Brain microvascular endothelial cell (primary cell): ENCODE measurements around the gene CASP2.

Experiments used
- DNase-seq: peaks from one replicate; pipeline ENCODE4 v3.0.0-alpha.2; 2020
- H3K27ac ChIP-seq: fragments of 250-450 bp; sonication (Bioruptor Pico); 2 replicates; pipeline ENCODE4 v1.5.1; 2020; ENCODE audit warnings: mild to moderate bottlenecking, moderate library complexity
- H3K27me3 ChIP-seq: fragments of 250-450 bp; sonication (Bioruptor Pico); replicated peaks from 2 replicates; pipeline ENCODE4 v1.5.1; 2020; ENCODE audit warnings: mild to moderate bottlenecking
- H3K36me3 ChIP-seq: fragments of 250-450 bp; sonication (Bioruptor Pico); replicated peaks from 2 replicates; pipeline ENCODE4 v1.5.1; 2020; ENCODE audit warnings: mild to moderate bottlenecking
- H3K4me3 ChIP-seq: 2 replicates; pipeline ENCODE4 v1.5.1; 2011; ENCODE audit warnings: low read depth, mild to moderate bottlenecking, control low read depth, low read length, moderate library complexity
- CTCF ChIP-seq: IDR thresholded peaks from 2 replicates; pipeline ENCODE4 v1.5.1; 2011; ENCODE audit warnings: low read depth, mild to moderate bottlenecking, moderate library complexity, low read length, control low read depth, inconsistent platforms; ENCODE audit errors: missing control alignments
- in situ Hi-C: cut with HindIII; loops from 2 replicates; pipeline ENCODE4 v1.10.0; 2017; ENCODE audit warnings: low sequenced_read_pairs, low pct_ligation_motif_present

CASP2 gene

GRCh38 chr7:143300959-143301935 lies 13.1 kb downstream of the CASP2 start:
- peak overlapping the region; percentile 33 for H3K27ac ChIP-seq
- in situ Hi-C loops, result no loop called here
- no peaks in the 10 kb centered on the region for H3K27me3 ChIP-seq
- H3K4me3 ChIP-seq, result no peak overlapping the region
- peaks cover 54% of the 10 kb centered on the region for H3K36me3 ChIP-seq
- TF ChIP-seq CTCF, result no peak
- peak; percentile 68 for DNase-seq

- in situ Hi-C loops, result no loop called here
- no peaks in the 10 kb centered on the region for H3K27me3 ChIP-seq
- no peak overlapping the region for H3K27ac ChIP-seq
- H3K4me3 ChIP-seq, result no peak overlapping the region
- TF ChIP-seq CTCF, result no peak
- DNase-seq, result no peak
- peaks cover 60% of the 10 kb centered on the region for H3K36me3 ChIP-seq
Observed at GRCh38 chr7:143303733-143304132, 15.6 kb downstream of the CASP2 start.

- no peak for DNase-seq
- TF ChIP-seq CTCF, result no peak
- Histone ChIP-seq H3K27ac (no peak overlapping the region), H3K27me3 (no peaks in the 10 kb centered on the region), H3K4me3 (no peak overlapping the region), H3K36me3 (peaks cover 58% of the 10 kb centered on the region)
- in situ Hi-C loops, result no loop called here
Observed at GRCh38 chr7:143304938-143305337, 16.8 kb downstream of the CASP2 start.

- in situ Hi-C loops, result no loop called here
- H3K36me3 ChIP-seq, result peaks cover 52% of the 10 kb centered on the region
Observed at GRCh38 chr7:143305423-143306070, 17.4 kb downstream of the CASP2 start.

GRCh38 chr7:143308632-143309031 lies 20.5 kb downstream of the CASP2 start:
- in situ Hi-C loops, result no loop called here
- H3K4me3 ChIP-seq, result no peak overlapping the region
- DNase-seq, result no peak
- H3K36me3 ChIP-seq, result peaks cover 38% of the 10 kb centered on the region
- H3K27ac ChIP-seq, result no peak overlapping the region
- TF ChIP-seq CTCF, result no peak
- H3K27me3 ChIP-seq, result no peaks in the 10 kb centered on the region

More at GRCh38 chr7:143305423-143306070, 17.4 kb downstream of the CASP2 start:
- peak; percentile 48 for DNase-seq
- H3K27me3 ChIP-seq, result no peaks in the 10 kb centered on the region
- TF ChIP-seq CTCF, result peak; percentile 91
- no peak overlapping the region for H3K4me3 ChIP-seq
- no peak overlapping the region for H3K27ac ChIP-seq
